HG02610 (cell line): ENCODE measurements around the gene APOBEC3C.
"Not testable (repeated sequence)": the region's sequence is repeated elsewhere in the genome, so short reads cannot be mapped to it uniquely, and the experiment has no call there.

Source experiments
- ATAC-seq: cut with Tn5 transposase; IDR thresholded peaks from one replicate; pipeline ENCODE4 v1.9.1; 2021; ENCODE audit warnings: mild to moderate bottlenecking, moderate library complexity; ENCODE audit not compliant: unreplicated experiment

The APOBEC3C gene

GRCh38 chr22:39020021-39020651, 6.1 kb downstream of the APOBEC3C start:
- ATAC-seq, result not testable (repeated sequence)

GRCh38 chr22:39021552-39022250, 7.6 kb downstream of the APOBEC3C start:
- ATAC-seq, result no peak

- no peak for ATAC-seq
Measured at GRCh38 chr22:39024519-39025308, 10.7 kb downstream of the APOBEC3C start.

- no peak for ATAC-seq
Measured at GRCh38 chr22:39026509-39027150, 12.6 kb downstream of the APOBEC3C start.

- no peak for ATAC-seq
Measured at GRCh38 chr22:39027717-39028116, 13.7 kb downstream of the APOBEC3C start.

- ATAC-seq, result no peak
Measured at GRCh38 chr22:39028281-39028680, 14.2 kb downstream of the APOBEC3C start.

DNA sequence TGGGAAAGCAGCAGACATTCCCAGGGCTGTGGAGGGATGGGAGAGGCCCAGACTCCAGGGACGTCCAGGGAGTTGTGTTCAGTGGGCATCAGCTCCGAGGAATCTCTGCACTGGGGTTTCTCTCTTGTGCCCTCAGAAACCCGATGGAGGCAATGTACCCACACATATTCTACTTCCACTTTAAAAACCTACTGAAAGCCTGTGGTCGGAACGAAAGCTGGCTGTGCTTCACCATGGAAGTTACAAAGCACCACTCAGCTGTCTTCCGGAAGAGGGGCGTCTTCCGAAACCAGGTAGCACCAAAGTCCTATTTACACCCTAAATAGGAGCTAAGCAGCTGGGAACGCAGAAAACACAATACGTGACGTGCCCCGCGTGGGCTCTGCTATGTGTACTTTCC, 15.2 kb downstream of the APOBEC3C start:
- ATAC-seq, result no peak

- no peak for ATAC-seq
Measured at GRCh38 chr22:39030705-39031104, 16.6 kb downstream of the APOBEC3C start.

DNA sequence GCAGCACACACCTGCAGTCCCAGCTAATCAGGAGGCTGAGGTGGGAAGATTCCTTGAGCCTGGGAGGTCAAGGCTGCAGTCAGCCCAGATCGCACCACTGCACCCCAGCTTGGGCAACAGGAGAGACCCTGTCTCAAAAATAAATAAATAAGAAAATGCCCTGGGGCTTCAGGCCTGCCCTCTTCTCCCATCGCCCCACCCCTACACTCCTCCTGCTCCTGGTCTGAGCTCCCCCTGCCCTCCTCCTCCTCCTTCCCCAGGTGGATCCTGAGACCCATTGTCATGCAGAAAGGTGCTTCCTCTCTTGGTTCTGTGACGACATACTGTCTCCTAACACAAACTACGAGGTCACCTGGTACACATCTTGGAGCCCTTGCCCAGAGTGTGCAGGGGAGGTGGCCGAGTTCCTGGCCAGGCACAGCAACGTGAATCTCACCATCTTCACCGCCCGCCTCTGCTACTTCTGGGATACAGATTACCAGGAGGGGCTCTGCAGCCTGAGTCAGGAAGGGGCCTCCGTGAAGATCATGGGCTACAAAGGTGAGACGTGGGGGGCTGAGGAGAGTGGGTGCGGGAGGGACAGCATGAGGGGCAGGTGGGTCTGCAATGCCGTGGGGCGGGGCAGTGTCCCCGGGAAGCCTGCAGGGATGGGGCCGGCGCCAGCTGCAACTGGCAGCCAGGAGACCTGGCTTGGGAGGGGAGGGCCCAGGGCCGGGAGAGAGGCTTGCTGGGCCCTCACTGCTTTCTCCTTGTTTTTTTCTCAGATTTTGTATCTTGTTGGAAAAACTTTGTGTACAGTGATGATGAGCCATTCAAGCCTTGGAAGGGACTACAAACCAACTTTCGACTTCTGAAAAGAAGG, 17.6 kb downstream of the APOBEC3C start:
- ATAC-seq, result not testable (repeated sequence)

GRCh38 chr22:39037071-39037470, 23.0 kb downstream of the APOBEC3C start:
- not testable (repeated sequence) for ATAC-seq

DNA sequence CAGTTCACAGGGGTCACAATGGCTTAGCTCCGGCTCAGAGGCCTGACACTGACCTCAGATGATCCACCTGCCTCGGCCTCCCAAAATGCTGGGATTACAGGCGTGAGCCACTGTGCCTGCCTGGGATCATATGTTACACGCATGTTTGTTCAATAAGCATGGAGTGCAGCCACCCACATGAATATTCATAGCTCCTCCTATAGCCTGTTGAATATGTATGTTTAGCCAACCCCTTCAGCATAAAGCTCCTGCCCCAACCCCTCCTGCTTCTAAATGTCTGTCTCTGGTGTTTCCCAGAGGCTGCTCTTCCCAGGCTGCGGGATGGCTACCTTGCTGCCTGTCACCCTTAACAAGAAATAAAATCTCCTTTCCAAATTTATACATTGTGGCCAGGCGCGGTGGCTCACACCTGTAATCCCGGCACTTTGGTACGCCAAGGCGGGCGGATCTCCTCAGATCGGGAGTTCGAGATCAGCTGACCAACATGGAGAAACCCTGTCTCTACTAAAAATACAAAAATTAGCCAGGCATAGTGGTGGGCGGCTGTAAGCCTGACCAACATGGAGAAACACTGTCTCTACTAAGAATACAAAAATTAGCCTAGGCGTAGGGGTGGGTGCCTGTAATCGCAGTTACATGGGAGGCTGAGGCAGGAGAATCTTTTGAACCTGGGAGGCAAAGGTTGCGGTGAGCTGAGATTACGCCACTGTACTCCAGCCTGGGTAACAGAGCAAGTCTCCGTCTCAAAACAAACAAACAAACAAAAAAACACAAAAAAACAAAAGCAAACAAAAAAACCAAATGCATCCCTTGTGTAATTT, 25.5 kb downstream of the APOBEC3C start:
- no peak for ATAC-seq

DNA sequence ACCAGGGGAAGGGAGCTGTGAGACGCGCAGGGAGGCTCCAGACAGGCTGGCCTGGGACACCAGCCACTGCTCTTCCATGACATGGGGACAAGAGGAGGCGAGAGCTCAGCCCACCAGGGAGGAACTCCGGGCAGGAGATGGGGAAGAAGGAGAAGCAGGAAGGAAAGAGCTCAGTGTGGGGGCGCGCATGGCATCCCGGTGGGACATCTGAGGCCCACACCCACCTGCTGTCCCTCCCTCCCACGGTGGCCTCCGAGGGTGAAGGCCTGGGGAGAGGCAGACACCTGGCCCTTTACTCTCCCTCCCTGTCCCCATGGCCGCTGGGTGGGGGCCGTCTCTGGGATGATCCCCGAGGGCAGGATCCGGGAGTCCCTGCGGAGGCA, 26.1 kb downstream of the APOBEC3C start:
- ATAC-seq, result not testable (repeated sequence)

DNA sequence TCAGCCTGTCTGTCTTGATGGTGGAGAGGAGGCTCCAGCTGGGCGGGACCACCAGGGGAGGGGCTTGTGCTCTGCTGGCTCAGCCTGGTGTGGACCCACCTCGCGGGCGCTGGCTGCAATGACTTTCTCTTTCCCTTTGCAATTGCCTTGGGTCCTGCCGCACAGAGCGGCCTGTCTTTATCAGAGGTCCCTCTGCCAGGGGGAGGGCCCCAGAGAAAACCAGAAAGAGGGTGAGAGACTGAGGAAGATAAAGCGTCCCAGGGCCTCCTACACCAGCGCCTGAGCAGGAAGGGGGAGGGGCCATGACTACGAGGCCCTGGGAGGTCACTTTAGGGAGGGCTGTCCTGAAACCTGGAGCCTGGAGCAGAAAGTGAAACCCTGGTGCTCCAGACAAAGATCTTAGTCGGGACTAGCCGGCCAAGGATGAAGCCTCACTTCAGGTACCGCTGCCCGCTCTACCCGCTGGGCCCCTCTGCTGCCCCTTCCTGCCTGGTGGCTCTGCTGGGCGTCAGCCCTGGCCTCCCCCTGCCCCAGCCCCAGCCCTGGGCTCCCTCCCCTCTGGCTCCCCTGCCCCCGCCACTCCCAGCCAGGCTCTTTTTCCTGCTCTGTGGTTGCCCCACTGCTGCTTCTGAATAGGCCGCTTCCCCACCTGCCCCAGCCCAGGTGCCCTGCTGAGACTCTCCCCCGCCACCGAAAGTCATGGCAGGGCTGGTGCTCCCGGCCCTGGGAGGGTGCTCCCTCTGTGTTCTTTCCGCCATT, 26.7 kb downstream of the APOBEC3C start, which contains the start of gene APOBEC3F:
Gene APOBEC3F (plus strand): TSS at position 327 of the 759 bp plus-strand sequence. CDS start 97 bp downstream, at position 424.
- ATAC-seq, result peak; percentile 94

DNA sequence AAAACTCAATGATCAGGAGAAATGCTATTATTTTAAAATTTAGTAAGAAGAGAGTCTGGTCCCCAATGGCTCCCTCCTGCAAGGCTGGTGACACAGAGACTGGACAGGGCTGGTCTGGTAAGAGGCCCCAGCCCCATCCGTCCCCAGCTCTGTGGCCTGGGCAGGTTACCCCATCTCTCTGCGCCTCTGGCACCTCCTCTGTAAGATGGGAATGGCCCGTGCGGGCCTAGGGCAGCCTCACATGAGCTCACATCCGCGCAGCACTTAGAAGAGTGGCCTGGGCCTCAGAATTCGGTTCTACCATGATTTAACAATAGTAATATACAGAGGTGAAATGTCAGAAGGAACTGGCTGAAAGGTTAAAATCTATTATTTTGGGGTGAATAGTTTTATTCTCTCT, 27.9 kb downstream of the APOBEC3C start:
- ATAC-seq, result no peak

DNA sequence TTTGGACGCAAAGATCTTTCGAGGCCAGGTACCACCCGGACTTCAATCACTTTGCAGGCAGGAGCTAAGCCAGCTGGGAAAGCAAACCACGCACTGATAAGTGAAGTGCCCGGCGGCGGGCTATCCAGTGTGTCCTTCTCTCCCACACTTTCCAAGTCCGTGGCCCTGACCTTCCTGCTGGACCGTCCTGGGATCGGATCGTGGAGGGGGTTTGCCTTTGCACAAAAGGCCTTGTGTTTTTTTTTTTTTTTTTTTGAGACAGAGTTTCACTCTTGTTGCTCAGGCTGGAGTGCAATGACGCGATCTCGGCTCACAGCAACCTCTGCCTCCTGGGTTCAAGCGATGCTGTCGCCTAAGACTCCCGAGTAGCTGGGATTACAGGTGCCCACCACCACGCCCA, 29.0 kb downstream of the APOBEC3C start:
- not testable (repeated sequence) for ATAC-seq

- not testable (repeated sequence) for ATAC-seq
Measured at GRCh38 chr22:39045136-39045535, 31.1 kb downstream of the APOBEC3C start.

DNA sequence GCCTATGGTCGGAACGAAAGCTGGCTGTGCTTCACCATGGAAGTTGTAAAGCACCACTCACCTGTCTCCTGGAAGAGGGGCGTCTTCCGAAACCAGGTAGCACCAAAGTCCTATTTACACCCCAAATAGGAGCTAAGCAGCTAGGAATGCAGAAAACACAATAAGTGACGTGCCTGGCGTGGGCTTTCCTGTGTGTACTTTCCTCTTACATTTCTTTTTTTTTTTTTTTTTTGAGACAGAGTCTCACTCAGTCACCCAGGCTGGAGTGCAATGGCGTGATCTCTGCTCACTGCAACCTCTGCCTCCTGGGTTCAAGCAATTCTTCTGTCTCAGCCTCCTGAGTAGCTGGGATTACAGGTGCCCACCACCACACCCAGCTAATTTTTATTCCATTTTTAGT, 35.4 kb downstream of the APOBEC3C start:
- ATAC-seq, result not testable (repeated sequence)

GRCh38 chr22:39051844-39052495, 37.9 kb downstream of the APOBEC3C start:
- ATAC-seq, result not testable (repeated sequence)
